OCI-LY3 (cell line): ENCODE measurements around the gene LOX.

Experiments used
- H2AFZ ChIP-seq: fragments of 200-600, 300-600 bp; shearing (Covaris generic); 2 replicates; pipeline ENCODE4 v1.6.0; 2014; ENCODE audit warnings: antibody characterized with exemption, low read depth, low read length
- H3K27ac ChIP-seq: fragments of 200-600, 300-600 bp; sonication (generic); 2 replicates; pipeline ENCODE4 v1.5.1; 2014; ENCODE audit warnings: mild to moderate bottlenecking, low read length, moderate library complexity, mixed read lengths
- H3K27me3 ChIP-seq: fragments of 200-600, 300-600 bp; sonication (generic); 2 replicates; pipeline ENCODE4 v1.6.1; 2014; ENCODE audit warnings: low read depth, low read length, mixed read lengths
- H3K36me3 ChIP-seq: fragments of 200-600, 300-600 bp; sonication (generic); replicated peaks from 2 replicates; pipeline ENCODE3; 2014; ENCODE audit warnings: low read depth, low read length, mixed read lengths
- H3K4me1 ChIP-seq: fragments of 300-600, 200-600 bp; sonication (generic); 2 replicates; pipeline ENCODE4 v1.6.1; 2014; ENCODE audit warnings: low read length, mixed read lengths
- H3K4me2 ChIP-seq: fragments of 200-600, 300-600 bp; sonication (generic); 2 replicates; pipeline ENCODE4 v1.6.1; 2014; ENCODE audit warnings: low read length, mixed read lengths
- H3K4me3 ChIP-seq: fragments of 300-600, 200-600 bp; sonication (generic); 2 replicates; pipeline ENCODE4 v1.5.1; 2014; ENCODE audit warnings: antibody characterized with exemption, mild to moderate bottlenecking, low read length, moderate library complexity
- H3K79me2 ChIP-seq: fragments of 300-600, 200-600 bp; shearing (Covaris generic); 2 replicates; pipeline ENCODE4 v1.6.1; 2014; ENCODE audit warnings: mild to moderate bottlenecking, low read length, mixed read lengths
- H3K9ac ChIP-seq: fragments of 300-600, 200-600 bp; shearing (Covaris generic); 2 replicates; pipeline ENCODE4 v1.6.0; 2014; ENCODE audit warnings: mild to moderate bottlenecking, low read length, moderate library complexity
- H3K9me3 ChIP-seq: fragments of 200-600, 300-600 bp; shearing (Covaris generic); 2 replicates; pipeline ENCODE4 v1.6.1; 2014; ENCODE audit warnings: low read length, mixed read lengths; ENCODE audit not compliant: insufficient read depth
- H4K20me1 ChIP-seq: fragments of 200-600, 300-600 bp; sonication (generic); 2 replicates; pipeline ENCODE4 v1.6.1; 2016; ENCODE audit warnings: low read length, mixed read lengths; ENCODE audit not compliant: insufficient read depth
- EZH2phosphoT487 ChIP-seq: fragments of 200-600 bp; shearing (Covaris generic); IDR thresholded peaks from 2 replicates; pipeline ENCODE4 v1.6.1; 2018; ENCODE audit warnings: antibody characterized with exemption, mixed run types, low read depth
- TF ChIP-seq, protein P1 (sequence below): fragments of 200-600, 300-600 bp; sonication (generic); IDR thresholded peaks from 2 replicates; pipeline ENCODE4 v1.5.1; 2014; ENCODE audit warnings: antibody characterized with exemption, low read length, low read depth

The LOX gene

DNA sequence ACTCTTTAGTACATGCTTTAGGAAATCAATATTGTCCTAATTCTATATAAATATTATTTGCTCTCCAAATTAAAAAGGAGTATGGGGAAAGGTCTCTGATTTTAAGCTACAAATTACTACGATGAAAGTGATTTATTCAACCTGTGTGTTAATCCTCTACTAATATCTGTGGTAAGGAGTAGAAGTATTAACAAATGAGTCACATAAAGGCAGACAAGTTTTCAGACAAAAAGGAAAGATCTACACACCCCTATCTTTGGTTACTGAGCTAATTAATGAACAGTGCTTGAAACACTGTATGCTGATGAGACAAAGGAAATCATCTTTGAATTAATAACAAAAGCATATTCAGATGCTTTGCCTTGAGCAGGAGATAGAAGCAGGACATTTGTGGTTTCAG is 15.9 kb downstream of the LOX start:
- TF ChIP-seq, protein P1, sequence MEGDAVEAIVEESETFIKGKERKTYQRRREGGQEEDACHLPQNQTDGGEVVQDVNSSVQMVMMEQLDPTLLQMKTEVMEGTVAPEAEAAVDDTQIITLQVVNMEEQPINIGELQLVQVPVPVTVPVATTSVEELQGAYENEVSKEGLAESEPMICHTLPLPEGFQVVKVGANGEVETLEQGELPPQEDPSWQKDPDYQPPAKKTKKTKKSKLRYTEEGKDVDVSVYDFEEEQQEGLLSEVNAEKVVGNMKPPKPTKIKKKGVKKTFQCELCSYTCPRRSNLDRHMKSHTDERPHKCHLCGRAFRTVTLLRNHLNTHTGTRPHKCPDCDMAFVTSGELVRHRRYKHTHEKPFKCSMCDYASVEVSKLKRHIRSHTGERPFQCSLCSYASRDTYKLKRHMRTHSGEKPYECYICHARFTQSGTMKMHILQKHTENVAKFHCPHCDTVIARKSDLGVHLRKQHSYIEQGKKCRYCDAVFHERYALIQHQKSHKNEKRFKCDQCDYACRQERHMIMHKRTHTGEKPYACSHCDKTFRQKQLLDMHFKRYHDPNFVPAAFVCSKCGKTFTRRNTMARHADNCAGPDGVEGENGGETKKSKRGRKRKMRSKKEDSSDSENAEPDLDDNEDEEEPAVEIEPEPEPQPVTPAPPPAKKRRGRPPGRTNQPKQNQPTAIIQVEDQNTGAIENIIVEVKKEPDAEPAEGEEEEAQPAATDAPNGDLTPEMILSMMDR = no peak
- no peak for TF ChIP-seq EZH2phosphoT487
- H3K27ac ChIP-seq = no peak overlapping the region
- H3K4me1 ChIP-seq = peaks cover 6% of the 10 kb centered on the region
- no peaks in the 10 kb centered on the region for H3K79me2 ChIP-seq
- H2AFZ ChIP-seq = no peak overlapping the region
- no peak overlapping the region for H3K9ac ChIP-seq
- no peaks in the 10 kb centered on the region for H4K20me1 ChIP-seq
- H3K27me3 ChIP-seq = no peaks in the 10 kb centered on the region
- no peak overlapping the region for H3K4me3 ChIP-seq
- no peaks in the 10 kb centered on the region for H3K36me3 ChIP-seq
- H3K9me3 ChIP-seq = no peaks in the 10 kb centered on the region
- no peak overlapping the region for H3K4me2 ChIP-seq

- Histone ChIP-seq H3K9me3 (no peaks in the 10 kb centered on the region), H3K27ac (no peak overlapping the region), H3K79me2 (no peaks in the 10 kb centered on the region), H3K4me1 (no peaks in the 10 kb centered on the region), H3K4me2 (no peak overlapping the region), H3K36me3 (no peaks in the 10 kb centered on the region), H4K20me1 (no peaks in the 10 kb centered on the region), H3K27me3 (no peaks in the 10 kb centered on the region), H3K4me3 (no peak overlapping the region), H2AFZ (no peak overlapping the region), H3K9ac (no peak overlapping the region)
- TF ChIP-seq, protein P1 = no peak
- no peak for TF ChIP-seq EZH2phosphoT487
Observed at GRCh38 chr5:122056913-122057312, 21.1 kb downstream of the LOX start.

DNA sequence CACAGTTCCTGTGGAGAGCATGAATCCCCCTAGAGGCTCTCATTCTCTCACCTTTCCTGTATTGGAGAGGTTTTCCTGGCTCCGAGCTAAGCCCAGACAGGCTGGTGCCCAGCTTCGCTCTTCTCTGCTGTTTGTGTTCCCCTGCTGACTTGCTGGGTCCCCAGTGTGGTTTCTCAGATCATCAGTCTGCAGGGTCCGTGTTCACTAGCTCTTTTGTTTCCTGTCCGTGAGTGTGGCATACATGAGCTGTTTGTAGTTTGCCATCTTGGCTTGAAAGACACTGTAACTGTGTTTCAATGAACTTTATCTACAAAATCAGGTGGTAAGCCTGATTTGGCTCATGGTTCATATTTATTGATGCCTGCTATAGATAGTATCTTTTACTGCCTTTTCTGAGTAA is 23.8 kb downstream of the LOX start:
- TF ChIP-seq, protein P1 = no peak
- TF ChIP-seq EZH2phosphoT487 = no peak
- Histone ChIP-seq H3K27me3 (no peaks in the 10 kb centered on the region), H3K9me3 (no peaks in the 10 kb centered on the region), H2AFZ (no peak overlapping the region), H4K20me1 (no peaks in the 10 kb centered on the region), H3K79me2 (no peaks in the 10 kb centered on the region), H3K4me1 (no peaks in the 10 kb centered on the region), H3K27ac (no peak overlapping the region), H3K4me3 (no peak overlapping the region), H3K4me2 (no peak overlapping the region), H3K36me3 (no peaks in the 10 kb centered on the region), H3K9ac (no peak overlapping the region)

DNA sequence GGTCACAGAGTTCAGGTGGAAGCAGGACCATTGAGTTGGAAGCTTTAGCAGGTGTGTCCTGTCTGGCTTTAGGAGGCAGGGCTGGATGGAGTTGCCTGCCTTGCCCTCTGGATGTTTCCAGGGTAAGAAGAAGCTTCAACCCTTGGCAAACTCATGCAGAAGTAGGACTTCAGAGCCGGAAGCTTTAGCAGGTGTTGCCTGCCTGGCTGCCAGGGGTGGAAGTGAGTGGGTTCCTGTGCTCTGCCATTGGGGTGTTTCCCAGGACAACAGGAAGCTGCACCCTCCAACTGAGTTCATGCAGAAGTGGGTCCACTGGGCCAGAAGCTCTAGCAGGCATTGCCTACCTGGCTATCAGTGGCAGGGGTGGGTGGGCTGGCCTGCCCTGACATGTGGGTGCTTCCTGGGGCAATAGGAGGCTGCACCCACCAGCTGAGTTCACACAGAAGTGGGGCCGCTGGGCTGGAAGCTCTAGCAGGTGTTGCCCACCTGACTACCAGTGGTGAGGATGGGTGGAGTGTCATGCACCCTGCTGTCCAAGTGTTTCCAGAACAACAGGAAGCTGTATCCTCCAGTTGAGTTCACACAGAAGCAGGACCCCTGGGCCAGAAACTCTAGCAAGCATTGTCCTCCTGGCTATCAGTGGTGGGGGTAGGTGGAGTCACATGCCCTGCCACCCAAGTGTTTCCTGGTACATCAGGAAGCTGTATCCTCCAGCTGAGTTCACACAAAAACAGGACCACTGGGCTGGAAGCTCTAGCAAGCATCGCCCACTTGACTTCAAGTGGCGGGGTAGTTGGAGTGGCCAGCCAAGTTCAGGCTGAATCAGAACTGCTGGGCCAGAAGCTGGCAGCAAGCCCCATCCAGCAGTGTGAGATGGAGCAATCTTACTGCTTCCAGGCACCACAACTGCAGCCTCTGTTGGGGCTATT is 24.6 kb downstream of the LOX start:
- Histone ChIP-seq H4K20me1 (no peaks in the 10 kb centered on the region), H2AFZ (no peak overlapping the region), H3K4me2 (no peak overlapping the region), H3K9me3 (no peaks in the 10 kb centered on the region), H3K9ac (no peak overlapping the region), H3K36me3 (no peaks in the 10 kb centered on the region), H3K79me2 (no peaks in the 10 kb centered on the region), H3K27me3 (no peaks in the 10 kb centered on the region), H3K4me3 (no peak overlapping the region), H3K4me1 (no peaks in the 10 kb centered on the region), H3K27ac (no peak overlapping the region)
- TF ChIP-seq, protein P1 = no peak
- TF ChIP-seq EZH2phosphoT487 = no peak
